ENCODE results near the gene FILIP1L. TPM values are rescaled to one million over a fixed set of nuclear protein-coding genes. Genes with fewer than 3 reads are reported as not detected.

FILIP1L gene
- polyA plus RNA-seq, 3 donors: 0.13 to 0.40 (median 0.25) TPM

DNA sequence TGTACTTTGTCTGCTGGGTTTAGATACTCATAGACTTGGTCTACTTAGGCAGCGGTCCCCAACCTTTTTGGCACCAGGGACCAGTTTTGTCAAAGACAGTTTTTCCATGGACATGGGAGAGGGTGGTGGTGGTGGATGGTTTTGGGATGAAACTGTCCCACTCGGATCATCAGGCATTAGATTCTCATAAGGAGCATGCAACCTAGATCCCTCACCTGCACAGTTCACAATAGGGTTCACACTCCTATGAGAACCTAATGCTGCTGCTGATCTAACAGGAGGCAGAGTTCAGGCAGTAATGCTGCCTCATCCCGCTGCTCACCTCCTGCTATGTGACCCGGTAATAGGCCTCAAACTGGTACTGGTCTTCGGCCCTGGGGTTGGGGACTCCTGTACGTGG, 251.3 kb downstream of the FILIP1L start:
- TF ChIP-seq, protein P1, sequence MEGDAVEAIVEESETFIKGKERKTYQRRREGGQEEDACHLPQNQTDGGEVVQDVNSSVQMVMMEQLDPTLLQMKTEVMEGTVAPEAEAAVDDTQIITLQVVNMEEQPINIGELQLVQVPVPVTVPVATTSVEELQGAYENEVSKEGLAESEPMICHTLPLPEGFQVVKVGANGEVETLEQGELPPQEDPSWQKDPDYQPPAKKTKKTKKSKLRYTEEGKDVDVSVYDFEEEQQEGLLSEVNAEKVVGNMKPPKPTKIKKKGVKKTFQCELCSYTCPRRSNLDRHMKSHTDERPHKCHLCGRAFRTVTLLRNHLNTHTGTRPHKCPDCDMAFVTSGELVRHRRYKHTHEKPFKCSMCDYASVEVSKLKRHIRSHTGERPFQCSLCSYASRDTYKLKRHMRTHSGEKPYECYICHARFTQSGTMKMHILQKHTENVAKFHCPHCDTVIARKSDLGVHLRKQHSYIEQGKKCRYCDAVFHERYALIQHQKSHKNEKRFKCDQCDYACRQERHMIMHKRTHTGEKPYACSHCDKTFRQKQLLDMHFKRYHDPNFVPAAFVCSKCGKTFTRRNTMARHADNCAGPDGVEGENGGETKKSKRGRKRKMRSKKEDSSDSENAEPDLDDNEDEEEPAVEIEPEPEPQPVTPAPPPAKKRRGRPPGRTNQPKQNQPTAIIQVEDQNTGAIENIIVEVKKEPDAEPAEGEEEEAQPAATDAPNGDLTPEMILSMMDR (IDR thresholded peaks at IDR 0.05): no peak
- H4K20me1 ChIP-seq (ENCODE audit: insufficient read depth, low read length): no peaks in the 10 kb centered on the region
- H3K4me3 ChIP-seq (replicated peaks in 1 of 3; ENCODE audit: low read depth in 2 of 3, low read length in 3 of 3): no peak overlapping the region
- H3K9ac ChIP-seq (ENCODE audit: insufficient read depth, low read length, poor library complexity, severe bottlenecking): no peak overlapping the region
- H3K79me2 ChIP-seq (ENCODE audit: insufficient read depth, low read length): no peaks in the 10 kb centered on the region
- WGBS (ENCODE audit: insufficient coverage): 96% methylated on average over 4 of the region's 6 CpGs
- DNase-seq: no peak
- H3K27ac ChIP-seq (ENCODE audit: low read depth in 1 of 2, low read length in 2 of 2): no peak overlapping the region
- H3K27me3 ChIP-seq (ENCODE audit: control insufficient read depth in 2 of 2, insufficient read depth in 2 of 2, low read length in 2 of 2): no peaks in the 10 kb centered on the region
- Mint-ChIP-seq H3K4me3 (no peak overlapping the region), H3K27ac (no peak overlapping the region), H3K4me1 (no peaks in the 10 kb centered on the region), H3K27me3 (ENCODE audit: low read depth in 3 of 3) (no peaks in the 10 kb centered on the region), H3K9me3 (no peaks in the 10 kb centered on the region), H3K36me3 (no peaks in the 10 kb centered on the region)
- H3K36me3 ChIP-seq (replicated peaks in 1 of 2; ENCODE audit: control insufficient read depth in 1 of 2, insufficient read depth in 2 of 2, low read length in 2 of 2): no peaks in the 10 kb centered on the region
- H2AFZ ChIP-seq (ENCODE audit: insufficient read depth, low read depth, low read length, poor library complexity, severe bottlenecking): no peak overlapping the region
- intact Hi-C loops (cut with micrococcal nuclease): no loop called here
- H3K4me2 ChIP-seq (replicated peaks; ENCODE audit: extremely low read depth, low read length, poor library complexity, severe bottlenecking): no peak overlapping the region
- H3K9me3 ChIP-seq (replicated peaks in 1 of 2; ENCODE audit: control insufficient read depth in 1 of 2, insufficient read depth in 1 of 2, low read length in 2 of 2): no peaks in the 10 kb centered on the region
- H3K4me1 ChIP-seq (ENCODE audit: control insufficient read depth in 1 of 2, insufficient read depth in 2 of 2, low read length in 2 of 2): no peaks in the 10 kb centered on the region

DNA sequence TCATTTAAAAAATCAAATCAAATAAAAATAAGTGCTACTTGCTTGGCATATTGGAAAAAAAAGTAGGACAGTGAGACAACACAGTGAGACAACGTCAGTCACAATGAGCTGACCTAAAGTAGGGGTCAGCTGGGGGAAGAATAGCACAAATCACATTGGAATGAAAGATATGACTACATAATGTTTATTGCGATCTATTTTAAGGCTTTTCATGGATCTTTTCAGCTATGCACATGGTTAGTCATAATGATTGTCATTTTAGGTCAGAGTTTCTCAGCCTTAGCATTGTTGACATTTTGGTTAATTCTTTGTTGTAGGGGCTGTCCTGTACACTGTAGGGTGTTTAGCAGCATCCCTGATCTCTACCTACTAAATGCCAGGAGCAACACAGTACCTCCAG, 252.1 kb downstream of the FILIP1L start:
- Histone ChIP-seq H3K27ac (ENCODE audit: low read depth in 1 of 2, low read length in 2 of 2) (no peak overlapping the region), H3K9me3 (replicated peaks in 1 of 2; ENCODE audit: control insufficient read depth in 1 of 2, insufficient read depth in 1 of 2, low read length in 2 of 2) (no peaks in the 10 kb centered on the region), H3K79me2 (ENCODE audit: insufficient read depth, low read length) (no peaks in the 10 kb centered on the region), H4K20me1 (ENCODE audit: insufficient read depth, low read length) (no peaks in the 10 kb centered on the region), H3K9ac (ENCODE audit: insufficient read depth, low read length, poor library complexity, severe bottlenecking) (no peak overlapping the region), H3K27me3 (ENCODE audit: control insufficient read depth in 2 of 2, insufficient read depth in 2 of 2, low read length in 2 of 2) (no peaks in the 10 kb centered on the region), H3K4me2 (replicated peaks; ENCODE audit: extremely low read depth, low read length, poor library complexity, severe bottlenecking) (no peak overlapping the region), H3K36me3 (replicated peaks in 1 of 2; ENCODE audit: control insufficient read depth in 1 of 2, insufficient read depth in 2 of 2, low read length in 2 of 2) (no peaks in the 10 kb centered on the region), H2AFZ (ENCODE audit: insufficient read depth, low read depth, low read length, poor library complexity, severe bottlenecking) (no peak overlapping the region), H3K4me3 (replicated peaks in 1 of 3; ENCODE audit: low read depth in 2 of 3, low read length in 3 of 3) (no peak overlapping the region), H3K4me1 (ENCODE audit: control insufficient read depth in 1 of 2, insufficient read depth in 2 of 2, low read length in 2 of 2) (no peaks in the 10 kb centered on the region)
- WGBS (ENCODE audit: insufficient coverage): 82% methylated on average over 1 of the region's 2 CpGs
- no peak for DNase-seq
- Mint-ChIP-seq H3K4me3 (no peak overlapping the region), H3K4me1 (no peaks in the 10 kb centered on the region), H3K27ac (no peak overlapping the region), H3K27me3 (ENCODE audit: low read depth in 3 of 3) (no peaks in the 10 kb centered on the region), H3K9me3 (peaks cover 0 to under 1% (median 0%) of the 10 kb centered on the region in 7 donors), H3K36me3 (no peaks in the 10 kb centered on the region)
- intact Hi-C loops (cut with micrococcal nuclease): no loop called here
- TF ChIP-seq, protein P1 (IDR thresholded peaks at IDR 0.05): no peak

Data from CD14-positive monocyte (primary cell).